Measurements from ENCODE around the gene ASIC3. TPM values are rescaled to one million over a fixed set of nuclear protein-coding genes. Genes with fewer than 3 reads are reported as not detected.

ASIC3 gene
- total and polyA plus RNA-seq, 2 of the 8 experiments (the other 6 are each of a cell fraction or from before 2014, with no cell fraction given): 1.6 to 1.9 TPM

GRCh38 chr7:151095828-151096475, 47.6 kb downstream of the ASIC3 start (continued):
- no peak for TF ChIP-seq MAX (IDR thresholded peaks at IDR 0.05)
- no peak for TF ChIP-seq SP2 (IDR thresholded peaks at IDR 0.05; ENCODE audit: low read length)
- TF ChIP-seq YY1 (IDR thresholded peaks at IDR 0.05; ENCODE audit: low read depth, low read length): no peak
- no peak for TF ChIP-seq RNF2 (IDR thresholded peaks at IDR 0.05; ENCODE audit: borderline replicate concordance, low read depth, low read length, missing control alignments, poor library complexity, severe bottlenecking)
- no peak for TF ChIP-seq JUND (IDR thresholded peaks at IDR 0.05; ENCODE audit: low read length)
- TF ChIP-seq SIX5 (IDR thresholded peaks at IDR 0.05; ENCODE audit: low read depth, low read length): no peak
- TF ChIP-seq EP300 (IDR thresholded peaks at IDR 0.05; ENCODE audit: borderline replicate concordance in 1 of 2, low read depth in 2 of 2, low read length in 2 of 2): no peak
- TF ChIP-seq SAP30 (IDR thresholded peaks at IDR 0.05; ENCODE audit: insufficient read depth, insufficient replicate concordance, low read length): no peak
- no peak for TF ChIP-seq CBX8 (IDR thresholded peaks at IDR 0.05; ENCODE audit: borderline replicate concordance, low read depth, low read length)
